Measurements from ENCODE around the gene GHRHR. TPM values are rescaled to one million over a fixed set of nuclear protein-coding genes. Genes with fewer than 3 reads are reported as not detected.

The GHRHR gene
- total and polyA plus RNA-seq, 2 of the 4 experiments (the other 2 are of a cell fraction): not detected

- Histone ChIP-seq H3K79me1 (ENCODE audit: low read depth in 1 of 2, low read length in 2 of 2) (no peaks in the 10 kb centered on the region), H4K8ac (ENCODE audit: low read depth in 2 of 2, low read length in 2 of 2) (no peak overlapping the region), H3K4me1 (ENCODE audit: control insufficient read depth, insufficient read depth, low read length) (no peaks in the 10 kb centered on the region), H4K91ac (ENCODE audit: insufficient read depth, low read depth, low read length) (no peak overlapping the region), H2BK15ac (ENCODE audit: low read depth, low read length) (no peak overlapping the region), H3K18ac (ENCODE audit: low read depth, low read length) (no peak overlapping the region), H3K14ac (replicated peaks; ENCODE audit: low read depth, low read length) (no peak overlapping the region), H3K9me3 (ENCODE audit: control insufficient read depth, insufficient read depth, low read length) (no peaks in the 10 kb centered on the region), H3K9ac (ENCODE audit: low read depth, low read length) (no peak overlapping the region), H2AK9ac (replicated peaks; ENCODE audit: low read depth, low read length, poor library complexity) (no peak overlapping the region), H2BK20ac (ENCODE audit: low read depth, low read length) (no peak overlapping the region), H3K27ac (ENCODE audit: insufficient read depth, low read length) (no peak overlapping the region), H3K36me3 (ENCODE audit: control insufficient read depth, insufficient read depth, low read length) (no peaks in the 10 kb centered on the region), H2AK5ac (ENCODE audit: low read depth, low read length) (no peak overlapping the region), H3K4me3 (ENCODE audit: insufficient read depth, low read depth, low read length) (no peak overlapping the region), H3K9me1 (ENCODE audit: insufficient read depth, low read length) (no peaks in the 10 kb centered on the region), H2AFZ (replicated peaks; ENCODE audit: low read length, poor library complexity) (no peak overlapping the region), H3K4me2 (ENCODE audit: low read depth, low read length) (no peak overlapping the region), H2BK120ac (ENCODE audit: low read depth, low read length) (no peak overlapping the region), H3K27me3 (ENCODE audit: control insufficient read depth, insufficient read depth, low read length) (peaks cover 63% of the 10 kb centered on the region), H3K56ac (ENCODE audit: extremely low read depth, insufficient read depth, low read length) (no peak overlapping the region), H2BK5ac (ENCODE audit: low read depth, low read length, poor library complexity, severe bottlenecking) (no peak overlapping the region), H4K20me1 (ENCODE audit: insufficient read depth, low read length) (no peaks in the 10 kb centered on the region), H4K5ac (ENCODE audit: low read depth, low read length) (no peak overlapping the region), H3K4ac (ENCODE audit: low read depth, low read length) (no peak overlapping the region), H3K23ac (ENCODE audit: low read depth, low read length) (no peak overlapping the region)
- no peak for TF ChIP-seq RCOR1 (IDR thresholded peaks at IDR 0.05; ENCODE audit: insufficient replicate concordance, low read length)
- no peak for TF ChIP-seq MAZ (IDR thresholded peaks at IDR 0.05; ENCODE audit: borderline replicate concordance, low read depth, low read length)
- TF ChIP-seq BHLHE40 (IDR thresholded peaks at IDR 0.05; ENCODE audit: low read depth, low read length): no peak
- no peak for TF ChIP-seq MAFK (IDR thresholded peaks at IDR 0.05; ENCODE audit: low read depth, low read length)
- no peak for TF ChIP-seq MXI1 (IDR thresholded peaks at IDR 0.05; ENCODE audit: borderline replicate concordance, low read depth, low read length)
- no peak for TF ChIP-seq RFX5 (IDR thresholded peaks at IDR 0.05; ENCODE audit: low read depth, low read length)
- no peak for TF ChIP-seq FOS (IDR thresholded peaks at IDR 0.05; ENCODE audit: low read depth, low read length)
- TF ChIP-seq, protein P1, sequence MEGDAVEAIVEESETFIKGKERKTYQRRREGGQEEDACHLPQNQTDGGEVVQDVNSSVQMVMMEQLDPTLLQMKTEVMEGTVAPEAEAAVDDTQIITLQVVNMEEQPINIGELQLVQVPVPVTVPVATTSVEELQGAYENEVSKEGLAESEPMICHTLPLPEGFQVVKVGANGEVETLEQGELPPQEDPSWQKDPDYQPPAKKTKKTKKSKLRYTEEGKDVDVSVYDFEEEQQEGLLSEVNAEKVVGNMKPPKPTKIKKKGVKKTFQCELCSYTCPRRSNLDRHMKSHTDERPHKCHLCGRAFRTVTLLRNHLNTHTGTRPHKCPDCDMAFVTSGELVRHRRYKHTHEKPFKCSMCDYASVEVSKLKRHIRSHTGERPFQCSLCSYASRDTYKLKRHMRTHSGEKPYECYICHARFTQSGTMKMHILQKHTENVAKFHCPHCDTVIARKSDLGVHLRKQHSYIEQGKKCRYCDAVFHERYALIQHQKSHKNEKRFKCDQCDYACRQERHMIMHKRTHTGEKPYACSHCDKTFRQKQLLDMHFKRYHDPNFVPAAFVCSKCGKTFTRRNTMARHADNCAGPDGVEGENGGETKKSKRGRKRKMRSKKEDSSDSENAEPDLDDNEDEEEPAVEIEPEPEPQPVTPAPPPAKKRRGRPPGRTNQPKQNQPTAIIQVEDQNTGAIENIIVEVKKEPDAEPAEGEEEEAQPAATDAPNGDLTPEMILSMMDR (conservative IDR thresholded peaks at IDR 0.05; ENCODE audit: low read depth, low read length): no peak
- no peak for TF ChIP-seq NFE2L2 (IDR thresholded peaks at IDR 0.05; ENCODE audit: low read depth, low read length)
- TF ChIP-seq ELK1 (IDR thresholded peaks at IDR 0.05; ENCODE audit: borderline replicate concordance, low read depth, low read length): no peak
- TF ChIP-seq POLR2A (IDR thresholded peaks at IDR 0.05; ENCODE audit: low read depth, low read length): no peak
- TF ChIP-seq, protein P2, sequence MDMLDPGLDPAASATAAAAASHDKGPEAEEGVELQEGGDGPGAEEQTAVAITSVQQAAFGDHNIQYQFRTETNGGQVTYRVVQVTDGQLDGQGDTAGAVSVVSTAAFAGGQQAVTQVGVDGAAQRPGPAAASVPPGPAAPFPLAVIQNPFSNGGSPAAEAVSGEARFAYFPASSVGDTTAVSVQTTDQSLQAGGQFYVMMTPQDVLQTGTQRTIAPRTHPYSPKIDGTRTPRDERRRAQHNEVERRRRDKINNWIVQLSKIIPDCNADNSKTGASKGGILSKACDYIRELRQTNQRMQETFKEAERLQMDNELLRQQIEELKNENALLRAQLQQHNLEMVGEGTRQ (IDR thresholded peaks at IDR 0.05; ENCODE audit: low read depth, low read length): no peak
- TF ChIP-seq SMC3 (IDR thresholded peaks at IDR 0.05; ENCODE audit: low read depth, low read length): no peak
- no peak for TF ChIP-seq RAD21 (IDR thresholded peaks at IDR 0.05; ENCODE audit: low read length)
- TF ChIP-seq CEBPB (IDR thresholded peaks at IDR 0.05; ENCODE audit: low read depth, low read length): no peak
- no peak for TF ChIP-seq CHD1 (IDR thresholded peaks at IDR 0.05; ENCODE audit: low read depth, low read length)
- BruUV-seq (replicated peaks): no TSS peak
- no peak for DNase-seq
- POLR2A ChIA-PET (ENCODE audit: unreplicated experiment): no interaction called here
- in situ Hi-C loops (cut with MboI; ENCODE audit: low sequenced_read_pairs): no loop called here
- ATAC-seq (ENCODE audit: low read depth): no peak
- intact Hi-C loops (cut with micrococcal nuclease): no loop called here
- dilution Hi-C loops (cut with HindIII; ENCODE audit: low sequenced_read_pairs, unreplicated experiment): no loop called here
- WGBS, 2 experiments (ENCODE audit: extremely low coverage in 2 of 2, insufficient read length in 1 of 2): no CpG with 5 or more reads among the region's 6 CpGs
- CTCF ChIA-PET: interaction anchor here (1.4 kb wide), 1 partner anchor 13 kb away, joined by 4 read pairs; no protein-coding TSS in a partner anchor
Observed at GRCh38 chr7:30970594-30971094, 6.9 kb downstream of the GHRHR start.
